ENCODE results near the gene PPTC7.

PPTC7 gene

GRCh38 chr12:110501752-110502738 is 81.1 kb downstream of the PPTC7 start, which contains the start of the genes RAD9B and VPS29:
Gene RAD9B, plus strand, starts transcription at chr12:110502331. Its CDS starts 7 bp downstream, at chr12:110502338.
Gene VPS29, minus strand, starts transcription at chr12:110502111. Its CDS starts 60 bp downstream, at chr12:110502051.
- H3K4me3 ChIP-seq (ENCODE audit: low read depth, low read length): peak within 1 kb of the TSS; percentile 91
- in situ Hi-C loops (cut with HindIII; ENCODE audit: low sequenced_read_pairs): no loop called here
- no peak for TF ChIP-seq CTCF (IDR thresholded peaks at IDR 0.05; ENCODE audit: low read depth, low read length)
- peak; percentile 98 for DNase-seq (ENCODE audit: low read depth, low spot score)

- in situ Hi-C loops (cut with HindIII; ENCODE audit: low sequenced_read_pairs): no loop called here
- TF ChIP-seq CTCF (IDR thresholded peaks at IDR 0.05; ENCODE audit: low read depth, low read length): no peak
- peak; percentile 40 for DNase-seq (ENCODE audit: low read depth, low spot score)
- peak overlapping the region; percentile 91 for H3K4me3 ChIP-seq (ENCODE audit: low read depth, low read length)
Observed at GRCh38 chr12:110501399-110501751, 81.7 kb downstream of the PPTC7 start.

GRCh38 chr12:110498984-110499706 is 84.0 kb downstream of the PPTC7 start:
- no peak for DNase-seq (ENCODE audit: low read depth, low spot score)
- TF ChIP-seq CTCF (IDR thresholded peaks at IDR 0.05; ENCODE audit: low read depth, low read length): no peak
- in situ Hi-C loops (cut with HindIII; ENCODE audit: low sequenced_read_pairs): no loop called here
- H3K4me3 ChIP-seq (ENCODE audit: low read depth, low read length): no peak overlapping the region

Data from astrocyte of the spinal cord (primary cell).